Inflammatory macrophage (primary cell): Measurements from ENCODE around the gene TSPAN18.

Source experiments
- DNase-seq, 2 donors: peaks; one replicate each; pipeline ENCODE4 v3.0.0-alpha.2; 2020 to 2022

TSPAN18 gene

DNA sequence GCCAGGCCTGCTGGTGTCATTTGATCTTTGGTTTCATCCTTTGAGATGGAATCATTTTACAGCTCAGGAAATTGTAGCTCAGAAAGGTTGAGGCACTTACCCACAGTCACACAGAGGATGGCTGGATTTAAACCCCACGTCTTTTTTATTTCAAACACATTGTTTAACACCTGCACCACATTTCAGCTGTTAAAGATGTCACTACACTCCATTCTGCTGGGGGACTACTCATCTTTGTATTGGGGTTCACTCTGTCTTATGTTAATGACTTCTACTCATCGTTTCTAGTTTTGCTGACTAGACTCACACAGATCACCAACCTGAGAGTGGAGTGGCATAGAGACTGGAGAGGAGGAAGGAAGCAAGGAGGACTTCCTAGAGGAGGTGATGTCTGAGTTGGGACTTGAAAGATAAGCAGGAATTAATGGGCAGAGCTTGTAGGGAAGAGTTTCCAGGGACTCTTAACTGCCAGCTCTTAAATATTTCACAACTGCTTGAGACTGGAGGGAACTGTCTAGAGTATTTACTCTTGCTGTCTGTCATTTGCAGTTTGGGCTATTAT, 143.9 kb downstream of the TSPAN18 start:
- no peak for DNase-seq

DNA sequence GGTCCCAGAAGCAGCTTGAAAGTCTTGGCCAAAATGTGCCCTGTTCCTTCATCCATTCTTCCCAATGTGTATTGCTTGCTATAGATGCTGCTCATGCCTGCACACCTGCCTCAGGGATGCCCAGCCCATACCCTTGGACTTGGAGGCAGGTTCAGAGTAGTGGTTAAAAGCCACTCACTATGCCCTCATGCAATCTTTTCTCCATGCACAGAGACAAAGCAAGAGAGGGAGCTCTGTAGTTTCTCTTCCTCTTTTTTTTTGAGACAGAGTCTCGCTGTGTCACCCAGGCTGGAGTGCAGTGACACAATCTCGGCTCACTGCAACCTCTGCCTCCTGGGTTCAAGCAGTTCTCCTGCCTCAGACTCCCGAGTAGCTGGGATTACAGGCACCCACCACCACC, 144.9 kb downstream of the TSPAN18 start:
- DNase-seq = peak; percentile 68 to 72

DNA sequence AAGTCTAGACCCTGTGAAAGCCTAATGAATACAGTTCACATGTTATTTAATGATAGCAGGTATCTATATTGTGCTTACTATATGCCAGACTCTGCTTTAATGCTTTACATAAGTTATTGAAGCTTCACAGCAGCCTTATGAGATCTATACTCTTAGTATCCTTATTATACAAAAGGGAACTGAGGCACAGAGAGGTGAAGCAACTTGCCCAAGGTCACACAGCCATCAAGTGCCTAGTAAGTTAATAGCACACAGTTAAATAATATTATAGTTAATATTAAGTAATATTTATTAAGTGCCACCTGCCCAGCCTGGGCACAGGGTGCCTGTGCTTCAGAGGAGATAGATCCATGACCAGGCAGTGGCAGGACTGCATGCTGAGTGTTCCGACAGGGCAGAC, 145.8 kb downstream of the TSPAN18 start:
- no peak for DNase-seq

DNA sequence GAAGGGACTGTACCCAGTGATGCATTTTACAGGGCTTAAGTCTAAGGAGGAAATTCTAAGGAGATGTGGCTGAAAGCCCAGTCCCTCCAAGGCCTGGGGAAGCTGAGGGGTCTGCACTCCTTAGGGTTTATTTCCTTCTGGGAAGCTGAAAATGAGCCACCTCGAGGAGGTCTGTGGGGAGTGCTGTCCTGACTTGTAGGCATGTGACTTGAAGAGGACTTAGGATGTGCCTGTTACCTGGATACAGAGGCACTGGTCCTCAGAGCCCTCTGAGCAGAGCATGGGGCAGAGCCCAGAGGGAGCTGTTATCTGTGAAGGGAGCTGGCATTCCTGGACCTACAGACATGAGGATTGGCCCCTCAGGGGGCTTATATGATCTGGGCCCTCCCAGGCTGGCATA, 146.8 kb downstream of the TSPAN18 start:
- no peak for DNase-seq

DNA sequence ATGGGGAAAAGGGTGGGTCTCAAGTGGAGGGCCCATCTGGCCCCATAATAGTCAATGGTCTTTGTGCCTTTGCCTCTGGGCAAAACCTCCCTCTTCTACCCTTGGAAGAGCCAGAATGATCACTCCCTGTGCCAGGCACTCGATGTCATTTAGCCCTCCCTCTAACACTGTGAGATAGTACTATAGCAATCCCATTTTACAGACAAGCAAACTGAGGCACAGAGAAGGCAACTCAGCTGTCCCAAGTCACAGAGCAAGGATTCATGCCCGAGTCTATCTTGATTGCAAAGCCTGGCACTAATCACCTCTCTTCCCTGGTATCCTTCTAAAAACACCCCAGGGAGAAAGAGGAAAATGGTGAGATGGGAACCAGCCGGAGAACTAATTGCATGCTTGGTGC, 147.5 kb downstream of the TSPAN18 start:
- DNase-seq = no peak

DNA sequence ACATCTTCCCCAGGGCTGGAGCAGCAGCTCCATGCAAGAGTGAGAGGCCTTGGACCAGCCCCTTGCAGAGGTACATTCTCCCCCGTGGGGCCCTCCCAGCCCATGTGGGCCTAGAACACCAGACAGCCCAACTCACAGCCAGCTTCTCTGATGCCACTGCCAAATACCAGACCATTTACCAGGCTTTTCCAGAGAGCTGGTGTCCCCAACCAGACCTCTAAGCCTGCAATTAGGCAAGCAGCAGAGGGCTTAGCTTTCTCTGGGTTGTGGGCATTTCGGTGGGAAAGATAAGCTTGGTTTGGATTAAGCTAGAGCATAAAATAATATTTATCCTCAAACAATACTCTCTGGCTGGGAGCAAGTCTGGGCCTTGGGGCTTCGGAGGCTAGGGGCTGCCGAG, 148.3 kb downstream of the TSPAN18 start:
- no peak for DNase-seq

DNA sequence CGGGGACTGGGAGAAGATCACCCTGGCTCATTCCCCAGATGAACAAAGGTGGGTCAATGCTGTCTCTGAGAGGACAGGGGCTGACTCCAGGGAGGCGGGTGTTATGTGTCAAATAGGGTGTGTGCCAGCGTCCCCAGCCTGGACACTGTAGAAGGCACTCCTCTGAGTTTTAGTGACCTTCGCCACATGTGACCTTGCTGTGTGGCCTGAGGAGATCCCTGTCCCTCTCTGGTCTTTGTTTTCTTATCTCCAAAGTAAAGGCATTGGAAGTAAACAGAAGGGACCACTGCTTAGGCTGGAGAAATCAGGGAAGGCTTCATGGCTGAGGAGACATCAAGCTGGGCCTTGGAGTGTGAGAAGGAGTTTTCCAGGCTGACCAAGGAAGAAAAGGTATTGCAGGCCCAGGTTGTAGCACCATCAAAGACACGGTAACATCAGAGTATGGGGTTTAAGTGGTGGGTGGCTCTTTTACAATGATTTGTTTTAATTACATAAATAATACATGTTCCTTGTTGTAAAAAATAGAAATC, 149.5 kb downstream of the TSPAN18 start:
- no peak for DNase-seq

DNA sequence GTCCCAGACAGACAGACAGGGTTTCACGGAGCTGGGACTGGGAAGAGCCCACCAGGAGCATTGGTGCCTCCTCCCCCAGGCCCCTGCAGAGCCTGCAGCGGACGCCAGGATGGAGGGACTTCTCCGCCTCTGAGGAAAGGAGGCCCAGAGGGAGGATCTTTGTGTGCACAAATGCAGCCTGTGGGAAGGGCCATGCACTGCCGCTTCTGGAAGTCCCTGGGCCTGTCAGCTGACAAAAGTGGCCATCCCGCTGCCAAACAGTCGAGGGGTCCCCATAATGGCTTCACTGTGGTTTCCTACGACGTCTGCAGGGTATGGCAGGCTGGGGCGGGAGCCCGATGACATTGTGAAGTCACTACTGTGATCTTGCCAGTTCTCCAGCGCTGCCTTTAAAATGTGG, 150.1 kb downstream of the TSPAN18 start:
- DNase-seq = no peak

DNA sequence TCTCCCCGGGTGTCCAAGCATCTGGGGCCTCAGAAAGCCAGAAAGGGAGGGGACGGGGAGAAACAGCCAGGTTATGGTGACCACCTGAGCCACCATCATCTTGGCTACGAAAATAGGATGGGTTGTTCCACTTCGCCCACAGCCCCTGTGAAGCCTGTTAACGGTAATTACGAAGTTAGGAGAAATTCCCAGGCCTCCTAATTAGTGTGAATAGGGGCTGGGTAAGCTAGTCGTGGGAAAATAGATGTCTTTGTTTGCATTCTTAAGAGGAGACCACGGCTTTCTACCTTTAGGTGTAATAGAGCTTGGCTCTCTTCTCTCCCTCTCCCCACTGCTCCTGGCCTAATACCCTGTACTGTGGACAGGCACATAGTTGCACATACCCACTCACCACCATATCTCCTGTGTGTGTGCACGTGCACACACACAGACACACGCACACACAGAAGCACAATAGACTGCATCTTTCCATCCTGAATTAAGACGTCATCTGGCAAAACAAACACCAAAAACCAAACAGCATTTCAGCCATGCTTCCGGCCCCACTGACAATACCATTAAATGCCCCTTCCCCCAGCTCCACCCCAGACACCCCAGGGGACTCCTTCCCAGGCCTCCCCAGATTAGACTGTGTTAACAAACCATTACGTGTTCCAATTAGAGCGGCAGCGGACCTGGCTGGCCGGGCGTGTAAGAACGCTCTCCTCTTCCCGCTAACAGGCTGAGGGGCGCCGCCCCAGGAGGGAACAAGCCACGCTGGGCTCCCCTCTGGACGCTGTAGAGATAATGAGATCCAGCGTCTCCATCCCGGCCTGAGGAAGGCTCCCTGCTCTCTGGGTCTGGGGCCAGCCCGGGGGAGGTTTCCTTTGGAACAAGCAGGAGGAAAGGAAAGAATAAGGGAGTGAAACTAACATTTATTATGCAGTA, 151.1 kb downstream of the TSPAN18 start:
- no peak for DNase-seq

DNA sequence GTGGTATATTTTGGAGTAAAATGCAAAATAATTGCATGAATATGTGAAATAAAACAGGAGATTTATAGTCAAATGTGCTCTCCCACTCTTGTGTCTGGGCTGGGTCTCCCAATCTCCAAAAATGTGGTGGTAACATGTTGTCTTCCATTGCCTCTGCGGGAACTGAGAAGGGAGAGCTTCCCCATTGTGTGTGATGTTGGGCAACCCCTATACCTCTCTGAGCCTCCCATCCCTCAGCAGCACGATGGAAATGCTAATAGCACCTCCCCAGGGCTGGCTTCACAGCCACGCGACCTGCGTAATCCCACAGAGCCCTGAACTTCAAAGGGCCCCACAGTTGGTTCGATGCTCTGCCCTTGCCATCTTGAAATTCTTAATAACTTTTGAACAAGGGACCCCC, 151.9 kb downstream of the TSPAN18 start:
- no peak for DNase-seq

DNA sequence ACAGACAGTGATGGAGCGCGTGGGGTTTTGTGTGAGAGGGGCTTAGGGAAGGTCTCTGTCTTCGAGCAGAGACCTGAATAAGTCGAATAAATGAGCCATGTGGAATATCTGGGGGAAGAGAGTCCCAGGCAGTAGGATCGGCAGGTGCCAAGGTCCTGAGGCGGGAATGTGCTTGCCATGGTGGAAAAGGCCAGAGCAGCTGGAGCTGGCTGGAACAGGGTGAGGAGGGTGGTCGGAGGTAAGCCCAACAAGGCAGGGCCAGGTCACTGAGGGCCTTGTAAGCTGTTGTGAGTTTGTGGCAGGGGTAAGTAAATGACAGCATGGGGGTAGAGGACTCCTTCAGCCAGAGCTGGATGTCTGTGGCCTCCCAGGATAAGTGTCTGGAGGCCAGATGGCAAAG, 152.7 kb downstream of the TSPAN18 start:
- no peak for DNase-seq

DNA sequence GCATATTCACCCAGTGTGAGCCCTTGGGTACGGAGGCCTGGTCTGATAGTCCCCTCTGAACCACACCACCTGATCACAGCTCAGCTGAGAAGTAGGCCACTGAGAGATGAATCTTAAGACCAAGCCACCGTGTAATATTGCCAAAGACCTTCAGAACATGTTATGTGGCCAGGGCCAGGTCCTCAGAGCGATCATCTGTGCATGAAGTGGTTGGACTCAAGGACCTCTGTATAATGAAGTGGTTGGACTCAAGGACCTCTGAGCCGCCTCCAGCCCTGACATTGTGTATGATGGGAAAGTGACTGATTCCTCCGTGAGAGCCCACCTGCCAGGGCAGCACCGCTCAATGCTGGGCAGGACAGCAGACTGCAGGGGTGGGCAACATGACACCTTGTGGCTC, 153.7 kb downstream of the TSPAN18 start:
- no peak for DNase-seq

DNA sequence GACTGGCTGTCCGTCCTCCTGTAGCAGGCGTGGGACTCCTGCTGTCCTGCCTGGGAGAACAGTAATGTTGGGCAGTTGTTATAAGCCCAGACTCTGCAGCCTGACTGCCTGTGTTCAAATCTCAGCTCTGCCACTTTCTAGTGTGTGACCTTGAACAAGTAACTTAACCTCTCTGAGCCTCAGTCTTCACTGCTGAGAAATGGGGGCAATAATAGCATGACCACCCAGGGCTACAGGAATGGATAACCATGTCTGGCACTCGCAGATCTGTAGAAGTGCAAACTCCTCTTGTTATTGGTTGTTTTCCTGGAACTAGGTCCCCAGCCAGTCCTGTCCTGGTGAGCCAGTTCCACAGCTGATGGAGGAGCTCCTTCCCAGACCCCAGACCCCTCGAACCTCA, 154.2 kb downstream of the TSPAN18 start:
- no peak for DNase-seq

DNA sequence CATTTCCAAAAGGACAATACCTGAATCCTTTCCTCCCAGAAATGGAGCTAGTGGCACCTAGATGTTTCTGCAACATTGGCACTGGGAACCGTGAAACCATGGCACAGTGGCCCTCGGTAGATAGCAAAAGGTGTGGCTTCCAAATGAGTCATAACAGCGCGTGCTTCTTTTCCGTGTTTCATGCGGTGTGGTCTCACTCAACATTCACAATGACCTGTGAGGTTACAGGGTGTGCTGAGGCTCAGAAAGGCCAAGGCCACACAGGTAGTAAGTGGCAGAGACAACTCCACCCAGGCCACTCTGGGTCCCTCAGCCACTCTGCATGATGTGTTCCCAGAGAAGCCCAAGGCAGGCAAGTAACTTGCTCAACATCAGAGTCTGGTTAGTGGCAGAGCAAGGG, 156.5 kb downstream of the TSPAN18 start:
- no peak for DNase-seq

DNA sequence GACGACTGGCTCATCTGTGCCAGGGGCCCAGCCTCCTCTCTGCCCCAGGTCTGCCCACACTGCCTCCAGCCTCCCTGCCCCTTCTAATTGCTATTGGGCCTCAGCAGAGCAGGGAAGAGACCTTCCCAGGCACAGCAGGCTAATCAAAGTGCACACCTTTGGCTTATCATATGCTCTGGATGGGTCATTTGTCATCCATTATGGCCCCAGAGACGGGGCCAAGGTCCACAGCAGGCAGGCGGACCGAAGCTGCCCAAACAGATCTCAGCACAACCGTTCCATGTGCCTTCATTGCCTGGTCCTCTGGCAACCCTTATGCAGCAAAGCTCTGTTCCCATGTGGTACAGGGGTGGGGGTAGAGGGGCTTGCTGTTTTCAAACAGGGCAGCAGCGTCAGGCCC, 157.3 kb downstream of the TSPAN18 start:
- no peak for DNase-seq

DNA sequence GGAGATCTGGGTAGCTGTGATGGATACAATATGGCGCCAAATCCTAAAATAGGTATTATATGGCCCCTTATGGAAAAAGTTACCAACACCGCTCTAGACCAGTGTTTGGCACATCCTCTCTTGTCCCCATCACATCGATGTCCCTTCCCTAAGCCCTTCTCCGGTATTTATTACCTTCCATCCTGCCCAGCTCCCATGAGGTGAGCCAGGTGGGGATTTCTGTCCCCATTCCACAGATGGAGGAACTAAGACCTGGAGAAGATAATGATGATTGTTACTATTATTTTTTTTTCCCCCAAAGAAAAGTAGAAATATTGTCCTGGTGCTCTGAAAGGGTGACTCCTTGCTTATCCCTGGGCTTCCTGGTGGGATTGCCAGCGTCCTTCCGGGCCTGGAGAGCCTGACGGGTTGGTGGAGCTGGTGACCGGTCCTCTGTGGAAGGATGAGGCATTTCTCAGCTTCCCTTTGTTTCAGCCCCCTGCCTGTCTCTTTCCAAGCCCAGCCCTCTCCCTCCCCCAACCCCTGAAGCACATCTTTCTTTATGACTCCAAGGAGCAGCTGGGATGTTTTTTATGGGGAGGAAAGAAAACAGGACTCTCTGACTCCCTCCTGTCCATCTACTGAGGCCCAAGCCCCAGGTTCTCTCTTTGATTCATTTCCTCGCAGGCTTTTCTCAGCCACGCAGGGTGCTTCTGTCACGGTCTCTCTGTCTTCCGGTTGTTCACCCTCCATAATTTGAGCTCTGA, 158.5 kb downstream of the TSPAN18 start:
- DNase-seq = no peak

DNA sequence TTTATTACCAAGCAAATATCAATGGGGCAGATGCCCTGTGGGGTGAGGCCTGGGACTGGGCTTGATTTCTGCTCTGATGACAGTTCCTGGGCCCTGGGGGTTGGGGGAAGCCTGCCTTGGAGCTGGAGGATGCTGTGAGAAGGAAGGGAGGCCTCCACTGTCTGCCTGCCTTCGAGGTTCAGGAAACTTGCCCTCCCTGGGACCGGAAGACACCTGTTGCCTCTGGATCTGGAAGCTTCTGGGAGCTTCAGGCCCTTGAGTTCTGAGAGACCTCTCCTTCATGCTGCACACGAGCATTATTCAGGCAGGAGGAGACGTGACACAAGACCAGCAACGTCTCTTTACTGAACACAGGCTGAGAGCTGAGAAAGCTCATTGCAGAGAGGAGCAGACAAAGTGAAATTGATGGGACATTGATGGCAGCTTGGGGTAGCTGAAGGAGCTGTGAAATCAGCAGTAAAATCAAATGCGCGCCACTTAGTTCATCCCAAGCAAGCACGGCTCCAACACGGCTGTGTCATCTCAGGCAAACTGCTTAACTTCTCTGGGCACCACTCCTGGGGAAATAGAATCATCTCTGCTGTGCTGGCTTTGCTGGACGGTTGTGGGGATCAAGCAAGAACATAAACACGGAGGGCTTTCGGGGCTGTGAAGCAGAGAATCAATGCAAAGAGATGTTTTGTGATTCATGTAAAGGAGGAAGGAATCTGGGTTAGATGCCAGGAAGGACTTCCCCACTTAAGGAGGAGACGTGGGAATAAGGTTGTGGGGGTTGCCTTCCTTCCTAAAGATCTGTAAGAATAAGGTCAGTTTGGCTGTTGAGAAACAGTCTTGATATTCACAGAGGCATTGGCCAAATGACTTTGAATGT, 159.4 kb downstream of the TSPAN18 start:
- DNase-seq = peak; percentile 3 to 21

DNA sequence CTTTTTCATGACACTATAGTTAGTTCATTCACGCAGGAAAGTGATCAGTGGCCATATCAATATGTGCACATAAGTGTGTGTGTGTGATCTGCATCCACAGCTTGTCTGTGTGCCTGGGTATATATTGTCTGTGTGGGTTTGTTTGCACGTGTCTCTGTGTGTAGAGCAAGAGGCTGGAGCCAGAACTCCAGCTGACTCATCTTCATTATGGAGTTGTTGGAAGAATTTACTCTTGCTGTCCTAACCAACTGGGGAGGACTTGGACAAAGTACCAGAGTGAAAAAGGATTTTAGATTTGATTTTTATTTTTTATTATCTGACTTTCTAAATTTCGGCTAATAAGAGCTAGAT, 160.0 kb downstream of the TSPAN18 start:
- DNase-seq = no peak

DNA sequence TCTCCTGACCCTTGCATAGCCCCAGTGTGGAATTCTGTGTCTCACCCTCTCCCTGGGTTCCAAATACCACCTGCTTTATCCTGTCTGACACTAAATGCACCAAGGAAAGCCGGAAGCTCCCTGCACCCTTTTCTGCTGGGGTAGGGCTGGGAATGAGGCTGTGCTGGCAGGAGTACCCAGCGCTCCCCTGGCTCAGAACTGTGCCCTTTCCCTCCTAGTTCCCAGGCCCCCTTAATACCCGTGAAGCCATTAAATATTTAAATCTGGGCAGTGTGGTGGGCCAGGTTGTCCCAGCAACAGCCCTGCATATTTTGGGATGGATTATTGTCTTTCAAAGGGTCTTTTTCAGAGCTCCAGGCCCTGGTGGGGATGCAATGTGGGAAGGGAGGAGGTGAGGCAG, 160.9 kb downstream of the TSPAN18 start:
- no peak for DNase-seq

DNA sequence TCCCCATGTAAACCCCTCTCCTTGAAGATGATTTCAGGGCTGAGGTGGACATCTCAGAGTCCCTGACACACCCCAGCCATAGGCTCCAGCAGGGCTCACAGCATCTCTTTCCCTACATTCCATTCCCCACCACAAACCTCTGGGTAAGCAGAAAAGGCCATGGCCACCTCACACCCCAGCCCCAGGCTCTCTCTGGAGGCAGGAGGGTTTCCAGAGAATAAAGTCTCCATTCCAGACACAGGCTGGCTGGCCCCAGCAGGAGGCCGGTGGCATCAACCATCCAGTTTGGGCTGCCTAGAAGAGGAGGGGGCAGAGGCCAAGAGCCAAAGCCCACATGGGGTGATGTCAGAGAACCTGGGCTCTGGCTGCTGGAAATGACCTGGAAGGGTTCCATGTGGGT, 162.5 kb downstream of the TSPAN18 start:
- DNase-seq = no peak

DNA sequence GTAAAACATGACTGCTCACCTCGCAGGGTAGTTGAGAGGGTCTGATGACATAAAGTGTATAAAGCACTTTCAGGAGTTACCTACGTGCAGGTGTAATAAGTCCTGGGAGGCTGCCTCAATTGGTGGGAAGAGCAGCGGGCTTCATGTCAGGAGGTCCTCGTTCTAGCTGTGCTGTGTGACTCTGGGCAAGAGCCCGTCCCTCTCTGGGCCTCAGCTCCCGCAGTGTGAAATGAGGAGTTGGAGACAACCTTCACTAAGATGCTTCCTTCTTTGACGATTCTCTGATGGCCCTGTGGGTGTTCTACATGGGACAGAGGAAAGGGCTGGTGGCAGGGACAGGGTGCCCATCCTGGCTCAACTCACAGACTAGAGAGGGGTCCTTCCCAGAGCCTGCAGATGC, 166.1 kb downstream of the TSPAN18 start:
- no peak for DNase-seq

DNA sequence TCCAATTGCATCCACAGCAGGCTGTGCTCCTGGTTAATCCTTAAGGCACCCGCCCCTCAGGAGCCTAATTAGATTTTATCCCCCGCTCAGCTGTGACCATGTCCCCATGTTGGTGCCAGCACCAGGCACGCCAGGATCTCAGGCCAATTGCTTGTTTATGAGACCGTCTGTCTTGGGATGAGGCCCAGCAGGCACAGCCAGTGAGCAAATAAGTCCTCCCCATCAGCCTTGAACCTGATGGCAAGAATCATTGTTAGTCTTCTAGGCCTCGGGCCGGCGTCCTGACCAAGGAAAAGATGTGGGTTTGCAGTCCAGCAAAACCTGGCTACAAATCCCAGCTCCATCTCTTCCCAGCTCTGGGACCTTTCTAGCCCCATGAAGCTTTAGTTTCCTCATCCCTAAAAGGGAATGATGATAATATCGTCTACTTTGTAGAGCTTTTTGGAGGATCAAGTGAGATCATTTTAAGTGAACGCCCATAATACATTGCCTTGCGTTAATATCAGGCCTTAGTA, 166.6 kb downstream of the TSPAN18 start:
- DNase-seq = no peak
